NCI-H1436 treated with DMSO at 0.1 percent for 48 hours (cell line): Measurements from ENCODE around the gene TYW5.
A peak's percentile ranks its signal among the peaks of the same experiment; 100 is the strongest.
"Not testable (repeated sequence)": the region's sequence is repeated elsewhere in the genome, so short reads cannot be mapped to it uniquely, and the experiment has no call there.

Experiments used
- DNase-seq: peaks from one replicate; lab custom pipeline; 2025; lab: John Stamatoyannopoulos, UW

TYW5 gene

GRCh38 chr2:199914372-199914958 is 40.8 kb downstream of the TYW5 start:
- no peak for DNase-seq

GRCh38 chr2:199912553-199913114 is 42.7 kb downstream of the TYW5 start:
- DNase-seq: not testable (repeated sequence)

- DNase-seq: no peak
Observed at GRCh38 chr2:199911877-199912161, 43.5 kb downstream of the TYW5 start.

GRCh38 chr2:199911052-199911876 is 44.0 kb downstream of the TYW5 start, which contains the start of gene C2orf69:
Gene C2orf69 (plus strand): TSS chr2:199911293. CDS start chr2:199911439, 146 bp downstream.
- peak; percentile 93 for DNase-seq

- no peak for DNase-seq
Observed at GRCh38 chr2:199910338-199911051, 44.8 kb downstream of the TYW5 start.

- no peak for DNase-seq
Observed at GRCh38 chr2:199907008-199907714, 48.1 kb downstream of the TYW5 start.

- no peak for DNase-seq
Observed at GRCh38 chr2:199903111-199903510, 52.2 kb downstream of the TYW5 start.

GRCh38 chr2:199902486-199903110 is 52.7 kb downstream of the TYW5 start:
- no peak for DNase-seq

GRCh38 chr2:199901942-199902341 is 53.3 kb downstream of the TYW5 start:
- DNase-seq: no peak

GRCh38 chr2:199896617-199897016 is 58.7 kb downstream of the TYW5 start:
- no peak for DNase-seq

- no peak for DNase-seq
Observed at GRCh38 chr2:199895406-199895805, 59.9 kb downstream of the TYW5 start.

GRCh38 chr2:199883474-199884212 is 71.6 kb downstream of the TYW5 start:
- DNase-seq: no peak

GRCh38 chr2:199882667-199883066 is 72.6 kb downstream of the TYW5 start:
- DNase-seq: no peak
